GM12892 (cell line): Measurements from ENCODE around the gene PTPRR.

Source experiments
- POLR2A ChIP-seq: IDR thresholded peaks from 2 replicates; pipeline ENCODE4 v1.6.1; 2011; ENCODE audit warnings: low read depth, low read length, control low read depth
- POLR2AphosphoS5 ChIP-seq: IDR thresholded peaks from 2 replicates; pipeline ENCODE4 v1.6.1; 2011; ENCODE audit warnings: low read depth, low read length, control low read depth
- TAF1 ChIP-seq: IDR thresholded peaks from 2 replicates; pipeline ENCODE4 v1.6.1; 2011; ENCODE audit warnings: low read depth, mild to moderate bottlenecking, control low read depth, low read length, borderline replicate concordance

GRCh38 chr12:70648831-70649230, 271.7 kb downstream of the PTPRR start:
- TF ChIP-seq POLR2A (no peak), TAF1 (no peak), POLR2AphosphoS5 (no peak)
